GM12801 (cell line): ENCODE data around the gene C11orf24.

Experiments used
- CTCF ChIP-seq: IDR thresholded peaks from one replicate; pipeline ENCODE4 v1.5.1; 2011; ENCODE audit warnings: control low read depth; ENCODE audit not compliant: insufficient read length; ENCODE audit errors: extremely low read depth

The C11orf24 gene

GRCh38 chr11:68259122-68259959 lies 12.4 kb downstream of the C11orf24 start:
- TF ChIP-seq CTCF = no peak

GRCh38 chr11:68258363-68258765 lies 13.4 kb downstream of the C11orf24 start:
- no peak for TF ChIP-seq CTCF

GRCh38 chr11:68257477-68258362 lies 14.1 kb downstream of the C11orf24 start:
- no peak for TF ChIP-seq CTCF

GRCh38 chr11:68256331-68256741 lies 15.4 kb downstream of the C11orf24 start:
- no peak for TF ChIP-seq CTCF

GRCh38 chr11:68255526-68255925 lies 16.2 kb downstream of the C11orf24 start:
- no peak for TF ChIP-seq CTCF

GRCh38 chr11:68254421-68254820 lies 17.4 kb downstream of the C11orf24 start:
- TF ChIP-seq CTCF = no peak

GRCh38 chr11:68251765-68252164 lies 20.0 kb downstream of the C11orf24 start:
- no peak for TF ChIP-seq CTCF
